ENCODE measurements around the gene CAMK2A.

The CAMK2A gene

DNA sequence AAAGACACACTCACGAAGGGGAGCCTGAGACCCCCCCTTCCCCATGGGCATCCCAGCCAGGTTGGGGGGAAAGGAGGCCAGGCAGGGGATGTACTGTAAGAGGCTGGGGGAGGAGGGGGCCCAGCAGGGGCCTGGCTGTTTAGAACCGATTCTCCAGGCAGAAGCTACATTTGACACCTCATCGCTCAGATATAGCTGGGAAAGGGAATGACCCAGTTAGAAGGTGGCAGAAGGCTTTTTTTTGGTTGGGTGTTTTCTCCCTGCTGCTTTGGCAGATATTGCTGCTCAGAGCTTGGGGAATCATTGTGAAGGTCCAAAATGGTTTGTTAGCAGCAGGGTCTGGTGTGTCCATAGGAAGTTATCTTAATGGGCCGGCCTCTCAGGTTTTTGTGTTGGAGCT is 117.0 kb downstream of the CAMK2A start:
- Histone ChIP-seq H3K4me2 (no peak overlapping the region), H3K4me3 (IDR thresholded peaks at IDR 0.05; ENCODE audit: insufficient read depth, low read depth, low read length) (no peak overlapping the region), H3K27ac (no peak overlapping the region), H3K4me1 (ENCODE audit: low read depth, poor library complexity, severe bottlenecking) (peaks cover 14% of the 10 kb centered on the region), H3K36me3 (ENCODE audit: insufficient read depth) (no peaks in the 10 kb centered on the region), H2AFZ (ENCODE audit: low read depth) (no peak overlapping the region), H3K27me3 (ENCODE audit: insufficient read depth, low read depth) (no peaks in the 10 kb centered on the region), H3K9ac (no peak overlapping the region), H3K79me2 (ENCODE audit: insufficient read depth, low read depth) (no peaks in the 10 kb centered on the region), H4K20me1 (ENCODE audit: insufficient read depth) (no peaks in the 10 kb centered on the region)
- TF ChIP-seq, protein P1, sequence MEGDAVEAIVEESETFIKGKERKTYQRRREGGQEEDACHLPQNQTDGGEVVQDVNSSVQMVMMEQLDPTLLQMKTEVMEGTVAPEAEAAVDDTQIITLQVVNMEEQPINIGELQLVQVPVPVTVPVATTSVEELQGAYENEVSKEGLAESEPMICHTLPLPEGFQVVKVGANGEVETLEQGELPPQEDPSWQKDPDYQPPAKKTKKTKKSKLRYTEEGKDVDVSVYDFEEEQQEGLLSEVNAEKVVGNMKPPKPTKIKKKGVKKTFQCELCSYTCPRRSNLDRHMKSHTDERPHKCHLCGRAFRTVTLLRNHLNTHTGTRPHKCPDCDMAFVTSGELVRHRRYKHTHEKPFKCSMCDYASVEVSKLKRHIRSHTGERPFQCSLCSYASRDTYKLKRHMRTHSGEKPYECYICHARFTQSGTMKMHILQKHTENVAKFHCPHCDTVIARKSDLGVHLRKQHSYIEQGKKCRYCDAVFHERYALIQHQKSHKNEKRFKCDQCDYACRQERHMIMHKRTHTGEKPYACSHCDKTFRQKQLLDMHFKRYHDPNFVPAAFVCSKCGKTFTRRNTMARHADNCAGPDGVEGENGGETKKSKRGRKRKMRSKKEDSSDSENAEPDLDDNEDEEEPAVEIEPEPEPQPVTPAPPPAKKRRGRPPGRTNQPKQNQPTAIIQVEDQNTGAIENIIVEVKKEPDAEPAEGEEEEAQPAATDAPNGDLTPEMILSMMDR (conservative IDR thresholded peaks at IDR 0.05; ENCODE audit: low read depth, low read length), result no peak

DNA sequence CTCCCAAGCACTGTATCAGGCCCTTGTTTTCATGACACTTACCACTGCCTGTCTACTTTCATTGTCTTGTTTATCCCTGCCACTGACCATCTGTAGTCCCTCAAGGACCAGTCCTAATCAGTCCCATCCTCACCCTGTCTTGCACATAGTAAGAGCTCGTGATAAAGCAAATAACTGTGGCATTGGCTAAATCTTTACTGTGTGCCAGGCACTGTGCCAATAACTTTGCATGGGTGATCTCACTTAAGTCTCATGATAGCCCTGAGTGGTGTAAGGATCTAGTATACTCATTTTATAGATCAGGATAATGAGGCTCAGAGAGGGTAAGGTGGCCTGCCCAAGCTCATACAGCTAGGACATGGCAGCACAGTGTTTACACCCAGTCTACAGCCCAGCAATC is 117.4 kb downstream of the CAMK2A start:
- no peaks in the 10 kb centered on the region for H3K27me3 ChIP-seq (ENCODE audit: insufficient read depth, low read depth)
- H4K20me1 ChIP-seq (ENCODE audit: insufficient read depth), result no peaks in the 10 kb centered on the region
- no peak overlapping the region for H3K27ac ChIP-seq
- peaks cover 14% of the 10 kb centered on the region for H3K4me1 ChIP-seq (ENCODE audit: low read depth, poor library complexity, severe bottlenecking)
- H3K4me3 ChIP-seq (IDR thresholded peaks at IDR 0.05; ENCODE audit: insufficient read depth, low read depth, low read length), result no peak overlapping the region
- TF ChIP-seq, protein P1 (conservative IDR thresholded peaks at IDR 0.05; ENCODE audit: low read depth, low read length), result no peak
- no peak overlapping the region for H3K4me2 ChIP-seq
- H2AFZ ChIP-seq (ENCODE audit: low read depth), result no peak overlapping the region
- no peaks in the 10 kb centered on the region for H3K36me3 ChIP-seq (ENCODE audit: insufficient read depth)
- no peaks in the 10 kb centered on the region for H3K79me2 ChIP-seq (ENCODE audit: insufficient read depth, low read depth)
- H3K9ac ChIP-seq, result no peak overlapping the region
